ENCODE data around the gene SDSL.

Gene SDSL

DNA sequence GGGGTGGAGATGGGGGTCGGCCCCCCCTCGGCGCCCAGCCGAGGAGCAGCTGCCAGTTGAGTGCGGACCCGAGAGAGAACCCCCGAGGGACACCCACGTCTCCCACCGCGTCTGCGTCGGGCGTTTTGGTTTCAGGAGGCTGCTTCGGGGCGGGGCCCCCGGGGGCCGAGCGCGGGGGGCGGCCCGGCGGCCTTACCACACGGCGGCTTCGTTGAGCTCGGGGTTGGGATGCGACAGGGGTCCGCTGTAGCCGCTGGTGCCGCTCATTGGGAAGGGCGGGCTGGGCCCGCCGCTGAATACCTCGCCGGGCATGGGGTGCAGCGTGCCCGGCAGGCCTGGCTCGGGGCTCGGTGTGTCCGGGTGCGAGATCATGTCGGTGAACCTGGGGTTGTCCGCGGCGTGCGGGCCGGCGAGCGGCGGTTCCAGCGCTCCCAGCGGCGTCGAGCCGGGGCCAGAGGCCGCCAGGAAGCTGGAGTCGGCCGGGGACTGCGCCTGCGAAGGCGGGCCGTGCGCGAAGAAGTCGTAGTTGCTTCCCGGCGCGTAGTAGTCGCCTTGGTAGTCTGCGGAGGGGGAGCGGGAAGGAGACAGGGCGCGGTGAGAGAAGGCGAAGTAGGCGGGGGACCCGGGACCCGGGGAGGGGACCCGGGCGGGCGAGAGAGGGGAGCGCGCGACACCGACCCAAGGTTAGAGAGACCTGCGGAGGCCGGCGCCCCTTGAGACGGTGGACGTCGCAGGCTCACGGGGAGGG, 41.0 kb downstream of the SDSL start:
- no peak overlapping the region for H3K4me3 ChIP-seq (ENCODE audit: low read depth, low read length)

GRCh38 chr12:113463746-113464451, 41.7 kb downstream of the SDSL start:
- H3K4me3 ChIP-seq (ENCODE audit: low read depth, low read length): no peak overlapping the region
- TF ChIP-seq, protein P1, sequence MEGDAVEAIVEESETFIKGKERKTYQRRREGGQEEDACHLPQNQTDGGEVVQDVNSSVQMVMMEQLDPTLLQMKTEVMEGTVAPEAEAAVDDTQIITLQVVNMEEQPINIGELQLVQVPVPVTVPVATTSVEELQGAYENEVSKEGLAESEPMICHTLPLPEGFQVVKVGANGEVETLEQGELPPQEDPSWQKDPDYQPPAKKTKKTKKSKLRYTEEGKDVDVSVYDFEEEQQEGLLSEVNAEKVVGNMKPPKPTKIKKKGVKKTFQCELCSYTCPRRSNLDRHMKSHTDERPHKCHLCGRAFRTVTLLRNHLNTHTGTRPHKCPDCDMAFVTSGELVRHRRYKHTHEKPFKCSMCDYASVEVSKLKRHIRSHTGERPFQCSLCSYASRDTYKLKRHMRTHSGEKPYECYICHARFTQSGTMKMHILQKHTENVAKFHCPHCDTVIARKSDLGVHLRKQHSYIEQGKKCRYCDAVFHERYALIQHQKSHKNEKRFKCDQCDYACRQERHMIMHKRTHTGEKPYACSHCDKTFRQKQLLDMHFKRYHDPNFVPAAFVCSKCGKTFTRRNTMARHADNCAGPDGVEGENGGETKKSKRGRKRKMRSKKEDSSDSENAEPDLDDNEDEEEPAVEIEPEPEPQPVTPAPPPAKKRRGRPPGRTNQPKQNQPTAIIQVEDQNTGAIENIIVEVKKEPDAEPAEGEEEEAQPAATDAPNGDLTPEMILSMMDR (IDR thresholded peaks at IDR 0.05; ENCODE audit: low read depth, low read length, missing control alignments): no peak
- no peak for DNase-seq (ENCODE audit: low read depth)

More for the DNA sequence above, 41.0 kb downstream of the SDSL start:
- no peak for DNase-seq (ENCODE audit: low read depth)
- TF ChIP-seq, protein P1 (IDR thresholded peaks at IDR 0.05; ENCODE audit: low read depth, low read length, missing control alignments): no peak

- no peak overlapping the region for H3K4me3 ChIP-seq (ENCODE audit: low read depth, low read length)
- TF ChIP-seq, protein P1 (IDR thresholded peaks at IDR 0.05; ENCODE audit: low read depth, low read length, missing control alignments): no peak
- no peak for DNase-seq (ENCODE audit: low read depth)
Observed at GRCh38 chr12:113464452-113464775, 42.2 kb downstream of the SDSL start.

- TF ChIP-seq, protein P1 (IDR thresholded peaks at IDR 0.05; ENCODE audit: low read depth, low read length, missing control alignments): no peak
- DNase-seq (ENCODE audit: low read depth): no peak
- H3K4me3 ChIP-seq (ENCODE audit: low read depth, low read length): no peak overlapping the region
Observed at GRCh38 chr12:113464852-113465719, 42.9 kb downstream of the SDSL start.

DNA sequence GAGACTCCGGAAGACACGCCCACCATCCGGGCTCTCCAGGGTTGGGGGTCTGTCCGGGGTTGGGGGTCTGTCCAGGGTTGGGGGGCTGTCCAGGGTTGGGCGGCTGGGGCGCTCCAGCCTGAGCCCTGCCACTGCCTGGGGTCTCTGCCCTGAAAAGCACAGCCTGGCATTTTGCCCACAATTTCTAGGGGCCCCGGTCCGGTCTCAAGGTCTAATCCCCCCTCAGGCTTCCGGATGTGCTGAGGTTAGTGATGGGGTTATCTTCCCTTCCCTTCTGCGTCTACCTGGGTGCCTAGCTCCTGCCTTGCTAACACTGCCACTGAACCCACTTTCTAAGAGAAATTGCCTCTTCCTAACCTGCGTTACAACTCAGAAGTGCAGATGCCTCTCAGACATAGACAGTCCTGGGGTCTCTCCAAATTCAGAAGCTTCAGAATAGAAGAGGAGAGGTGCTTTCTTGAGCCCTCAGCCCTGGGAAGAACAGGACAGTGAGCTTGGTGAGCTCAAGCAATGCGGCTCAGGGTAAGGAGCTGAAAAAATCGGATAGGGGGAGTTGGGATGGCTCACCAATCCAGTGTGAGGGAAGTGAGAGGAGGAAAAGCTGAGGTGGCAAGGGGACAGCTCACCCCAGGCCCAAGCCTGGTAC, 43.8 kb downstream of the SDSL start:
- DNase-seq (ENCODE audit: low read depth): no peak
- H3K4me3 ChIP-seq (ENCODE audit: low read depth, low read length): no peak overlapping the region
- TF ChIP-seq, protein P1 (IDR thresholded peaks at IDR 0.05; ENCODE audit: low read depth, low read length, missing control alignments): no peak

DNA sequence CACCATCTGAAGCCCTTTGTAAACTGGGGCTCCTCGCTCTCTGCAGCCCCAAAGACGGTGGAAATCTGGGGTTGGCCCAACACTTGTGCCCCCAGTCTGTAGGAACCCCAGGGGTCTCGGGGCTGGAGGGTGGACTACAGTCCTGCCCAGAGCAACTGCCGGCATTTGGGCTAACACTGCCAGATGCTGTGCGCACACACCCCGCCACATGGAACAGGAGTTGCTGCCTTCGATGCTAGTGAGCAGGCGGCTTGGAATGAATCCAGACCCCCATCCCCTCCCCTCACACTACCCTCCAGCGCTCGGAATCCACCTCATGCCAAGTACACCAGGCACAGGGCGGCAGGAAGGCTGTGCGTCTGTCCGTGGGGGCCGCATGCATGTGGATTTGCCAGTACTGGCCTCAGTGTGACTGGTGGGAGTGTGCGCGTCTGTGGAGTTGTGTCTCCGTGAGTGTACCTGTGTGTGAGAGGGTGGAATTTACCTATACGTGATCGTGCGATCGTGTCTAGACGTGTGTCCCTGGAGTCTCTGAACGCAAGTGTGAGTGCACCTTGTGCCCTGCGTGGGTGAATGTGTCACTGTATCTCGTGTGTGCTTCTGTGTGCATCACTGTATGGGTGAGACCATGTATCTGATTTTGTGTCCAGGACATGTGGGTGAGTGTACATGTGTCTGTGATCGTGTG, 44.4 kb downstream of the SDSL start:
- no peak for DNase-seq (ENCODE audit: low read depth)
- TF ChIP-seq, protein P1 (IDR thresholded peaks at IDR 0.05; ENCODE audit: low read depth, low read length, missing control alignments): no peak
- H3K4me3 ChIP-seq (ENCODE audit: low read depth, low read length): no peak overlapping the region
